NCI-H2171 (cell line): ENCODE results near the gene PBX3.
"Not testable (repeated sequence)": the region's sequence is repeated elsewhere in the genome, so short reads cannot be mapped to it uniquely, and the experiment has no call there.

Experiments
- DNase-seq: peaks from one replicate; lab custom pipeline; 2025; lab: John Stamatoyannopoulos, UW

The PBX3 gene

DNA sequence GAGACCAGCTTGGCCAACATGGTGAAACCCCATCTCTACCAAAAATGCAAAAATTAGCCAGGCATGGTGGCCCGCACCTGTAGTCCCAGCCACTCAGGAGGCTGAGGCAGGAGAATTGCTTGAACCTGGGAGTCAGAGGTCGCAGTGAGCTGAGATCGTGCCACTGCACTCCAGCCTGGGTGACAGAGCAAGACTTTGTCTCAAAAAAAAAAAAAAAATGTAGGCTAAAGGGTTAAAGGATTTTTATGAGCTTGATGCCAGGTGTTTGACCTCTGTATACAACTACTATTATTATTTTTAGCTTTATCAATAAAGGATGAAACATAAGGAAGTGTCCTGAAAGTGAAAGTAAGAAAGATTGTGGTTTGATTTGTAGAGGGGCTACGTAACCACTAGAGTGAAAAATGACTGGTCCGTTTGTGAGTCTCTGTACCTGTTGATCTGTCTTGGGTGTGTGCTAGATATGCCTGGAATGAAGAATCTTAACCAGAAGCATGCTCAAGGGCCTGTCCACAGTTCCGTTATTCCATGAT, 76.8 kb downstream of the PBX3 start:
- not testable (repeated sequence) for DNase-seq

- no peak for DNase-seq
Measured at GRCh38 chr9:125825762-125826161, 78.6 kb downstream of the PBX3 start.

GRCh38 chr9:125826850-125827249, 79.7 kb downstream of the PBX3 start:
- DNase-seq, result no peak

GRCh38 chr9:125829743-125830142, 82.6 kb downstream of the PBX3 start:
- DNase-seq, result no peak

DNA sequence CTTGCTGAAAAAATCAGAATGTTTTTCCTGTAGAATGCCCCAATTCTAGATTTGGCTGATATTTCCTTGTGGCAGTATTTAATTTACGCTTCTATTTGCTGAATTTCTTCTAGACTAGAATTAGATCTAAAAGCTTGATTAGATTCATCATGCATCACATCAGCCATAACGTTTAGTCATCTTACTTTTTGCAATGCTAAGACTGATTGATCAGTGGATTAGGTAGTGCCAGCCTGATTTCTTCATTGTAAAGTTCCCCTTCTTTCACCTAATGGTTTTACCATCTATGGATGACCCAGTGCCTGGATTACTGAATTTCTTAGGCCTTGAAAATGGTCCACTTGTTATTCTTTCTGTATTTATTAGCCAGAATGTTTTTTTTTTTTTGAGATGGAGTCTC, 83.9 kb downstream of the PBX3 start:
- no peak for DNase-seq

GRCh38 chr9:125831616-125832015, 84.4 kb downstream of the PBX3 start:
- no peak for DNase-seq

GRCh38 chr9:125835655-125836054, 88.5 kb downstream of the PBX3 start:
- DNase-seq, result no peak

DNA sequence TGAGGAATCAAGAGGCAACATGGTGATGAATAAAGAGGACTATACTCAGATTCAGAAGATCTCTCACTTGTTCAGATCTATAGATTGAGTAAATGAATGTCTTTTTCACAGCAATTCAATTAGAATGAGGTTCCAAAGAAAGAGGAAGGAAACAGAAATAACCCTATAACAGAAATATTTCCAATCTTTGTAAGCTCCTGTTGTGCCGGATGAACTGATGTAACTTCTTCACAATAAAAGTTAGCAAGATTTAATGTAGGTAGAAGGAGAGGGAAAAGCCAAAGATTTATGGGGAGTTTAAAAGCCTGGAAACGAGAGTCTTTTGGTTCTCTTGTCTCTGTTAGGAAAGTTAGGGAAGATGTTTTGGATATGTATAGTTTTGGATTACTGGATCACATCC, 92.1 kb downstream of the PBX3 start:
- DNase-seq, result no peak

GRCh38 chr9:125841444-125841843, 94.3 kb downstream of the PBX3 start:
- no peak for DNase-seq

GRCh38 chr9:125842242-125842641, 95.1 kb downstream of the PBX3 start:
- DNase-seq, result no peak

DNA sequence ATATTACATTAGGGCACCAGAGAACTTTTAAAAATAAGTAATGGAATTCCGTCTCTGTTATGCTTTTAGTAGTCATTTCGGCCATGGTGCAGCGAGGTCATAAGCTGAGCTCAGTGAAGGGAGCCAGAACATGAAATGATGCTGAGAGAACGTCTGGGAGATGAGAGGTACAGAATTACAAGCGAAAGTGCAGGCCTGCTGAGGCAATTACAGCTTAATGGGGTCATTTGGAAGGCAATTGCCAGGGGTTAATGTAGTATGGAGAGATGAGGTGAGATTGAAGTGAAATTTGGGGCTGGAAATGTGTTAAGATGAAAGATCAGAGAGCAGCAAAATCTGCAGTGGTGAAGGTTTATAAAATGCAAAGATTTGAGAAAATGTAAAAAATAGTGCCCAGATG, 96.5 kb downstream of the PBX3 start:
- peak; percentile 9 for DNase-seq

GRCh38 chr9:125844611-125845010, 97.4 kb downstream of the PBX3 start:
- no peak for DNase-seq

DNA sequence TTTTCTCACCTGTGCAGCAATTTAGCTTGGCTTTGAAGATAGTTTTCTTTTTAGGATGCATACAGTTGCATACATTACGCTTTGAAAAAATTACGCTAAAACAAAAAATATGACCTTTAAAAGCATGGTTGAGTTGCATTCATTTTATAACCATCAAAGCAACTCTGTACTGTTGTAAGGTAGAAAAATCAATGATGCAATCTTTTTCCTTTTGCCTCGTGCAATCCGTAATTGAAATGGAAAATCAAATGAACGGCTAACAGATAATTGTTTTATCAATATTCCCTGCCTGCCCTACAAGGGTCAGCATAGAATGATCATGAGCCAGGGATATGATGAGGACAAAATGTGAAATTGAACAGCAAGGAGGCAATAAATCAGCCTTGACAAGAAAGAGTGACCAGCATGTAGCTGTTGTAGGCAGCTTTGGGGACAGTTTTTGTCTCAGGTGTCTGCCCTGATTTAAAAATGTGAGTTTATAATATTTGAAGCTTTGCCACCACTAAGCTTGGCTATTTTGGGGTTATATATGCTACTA, 98.2 kb downstream of the PBX3 start:
- no peak for DNase-seq

DNA sequence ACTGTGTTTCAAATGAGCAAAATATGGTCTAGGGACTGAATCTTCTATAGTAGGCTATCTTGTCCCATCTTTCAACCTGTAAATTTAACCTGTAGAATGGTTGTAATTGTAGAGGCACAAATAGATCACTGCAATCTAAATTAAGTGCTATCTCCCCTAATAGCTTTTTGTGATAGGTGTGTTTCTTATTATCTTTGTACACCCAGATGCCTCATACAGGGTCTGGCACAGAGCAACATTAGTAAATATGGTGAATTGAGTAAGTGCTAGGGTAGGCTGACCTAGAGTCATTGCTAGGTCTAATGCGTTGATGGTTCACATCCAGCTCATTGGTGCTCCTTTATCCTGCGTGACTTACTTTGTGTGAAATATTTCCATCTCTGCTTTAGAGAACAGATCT, 100.6 kb downstream of the PBX3 start:
- no peak for DNase-seq

DNA sequence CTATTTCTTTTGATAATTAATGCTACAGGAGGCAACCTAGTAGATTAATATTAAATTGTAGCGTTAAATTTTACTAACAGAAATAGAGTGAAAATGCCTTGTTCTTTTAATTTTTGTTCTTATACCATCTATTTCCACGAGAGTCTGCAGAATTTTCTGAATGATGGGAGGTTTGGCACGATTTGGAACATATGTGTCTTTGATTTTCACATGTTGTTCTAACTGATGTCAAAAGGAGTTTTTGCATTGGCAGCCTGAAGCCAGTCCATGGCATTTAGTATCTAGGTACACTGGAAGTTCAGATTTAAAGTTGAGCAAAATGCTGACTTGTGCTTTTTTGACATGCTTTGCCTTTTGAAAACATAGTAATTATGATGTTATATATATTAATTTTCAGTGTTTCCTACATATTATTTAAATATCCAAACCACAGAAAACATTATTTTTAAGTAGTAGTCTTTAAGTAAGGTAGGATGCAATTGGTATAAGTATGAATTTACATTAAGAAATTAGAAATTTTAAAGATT, 103.0 kb downstream of the PBX3 start:
- no peak for DNase-seq

DNA sequence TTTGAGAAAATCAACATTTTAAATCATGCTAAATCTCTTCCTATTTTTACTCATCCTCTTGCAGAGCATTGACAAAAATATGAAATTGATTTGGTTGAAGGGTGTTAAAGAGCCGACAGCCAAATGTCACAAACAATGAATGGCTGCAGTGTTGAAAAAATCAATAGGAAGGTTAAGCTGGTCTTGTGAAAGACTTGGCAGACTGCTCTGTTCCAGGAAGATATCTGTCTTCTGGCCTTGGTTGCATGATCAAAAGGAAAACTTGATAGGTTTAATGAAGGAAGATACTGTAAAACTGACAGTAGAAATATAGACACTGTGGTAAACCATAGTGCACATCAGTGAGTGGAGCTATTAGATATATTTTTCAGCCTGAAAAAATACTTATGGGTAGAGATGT, 103.6 kb downstream of the PBX3 start:
- no peak for DNase-seq

GRCh38 chr9:125851979-125852378, 104.8 kb downstream of the PBX3 start:
- peak; percentile 34 for DNase-seq

DNA sequence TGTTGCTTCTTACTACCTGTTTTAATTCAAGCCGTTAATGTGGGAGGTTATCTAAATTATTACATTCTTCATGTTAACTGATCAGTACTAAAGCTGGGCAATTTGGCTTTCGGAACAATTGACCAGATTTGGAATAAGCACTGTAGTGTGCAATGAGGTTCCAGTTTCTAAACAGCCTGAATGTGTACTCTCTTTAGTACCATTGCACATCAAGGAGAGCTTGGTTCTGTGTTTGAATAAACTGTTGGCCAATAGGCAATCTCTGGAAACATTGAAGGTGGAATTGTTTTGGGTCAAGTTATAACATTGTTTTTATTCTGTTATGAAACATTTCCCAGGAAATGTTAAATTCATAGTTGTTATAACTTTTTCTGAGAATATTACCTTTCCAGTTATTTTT, 105.2 kb downstream of the PBX3 start:
- no peak for DNase-seq

GRCh38 chr9:125854553-125855275, 107.5 kb downstream of the PBX3 start:
- no peak for DNase-seq

GRCh38 chr9:125856331-125856730, 109.2 kb downstream of the PBX3 start:
- DNase-seq, result no peak

DNA sequence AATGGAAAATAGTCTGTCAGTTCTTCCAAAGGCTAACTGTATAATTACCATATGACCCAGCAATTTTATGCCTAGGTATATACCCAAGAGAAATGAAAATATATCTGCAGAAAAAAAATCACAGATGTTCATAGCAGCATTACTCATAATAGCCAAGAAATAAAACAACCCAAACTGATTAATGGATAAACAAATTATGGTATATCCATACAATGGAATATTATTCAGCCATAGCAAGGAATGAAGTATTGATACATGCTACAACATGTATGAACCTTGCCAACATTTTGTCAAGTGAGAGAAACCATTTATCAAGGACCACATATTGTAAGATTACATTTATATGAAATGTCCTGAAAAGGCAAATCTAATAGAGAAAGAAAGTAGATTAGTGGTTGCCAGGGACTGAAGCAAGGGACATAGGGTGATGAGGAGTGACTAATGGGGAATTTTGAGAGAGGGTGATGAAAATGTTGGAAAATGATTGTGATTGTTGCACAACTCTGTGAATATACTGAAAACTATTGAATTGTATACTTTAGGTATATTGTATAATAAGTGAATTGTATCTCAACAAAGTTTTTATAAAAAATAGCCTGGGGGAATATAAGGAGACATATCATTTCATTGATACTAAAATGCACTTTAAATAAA, 114.4 kb downstream of the PBX3 start:
- DNase-seq, result no peak

DNA sequence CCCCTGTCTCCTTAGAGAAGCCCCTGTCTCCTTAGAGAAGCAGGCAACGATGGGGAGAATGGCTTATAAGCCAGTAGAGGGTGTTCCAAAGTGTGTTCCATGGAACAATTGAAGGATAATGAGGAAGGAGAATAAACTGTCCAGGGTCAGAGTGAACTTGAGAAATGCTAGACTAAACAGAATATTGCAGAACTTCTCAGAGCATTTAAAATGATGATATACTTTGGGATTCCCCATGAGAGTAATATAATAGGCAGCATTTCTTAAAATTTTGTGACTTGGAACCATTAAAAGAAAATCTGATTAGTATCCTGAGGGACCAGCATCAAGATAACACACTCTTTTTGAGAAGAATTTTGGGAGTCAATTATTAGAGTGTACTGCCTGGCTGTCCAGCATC, 116.8 kb downstream of the PBX3 start:
- DNase-seq, result no peak

- no peak for DNase-seq
Measured at GRCh38 chr9:125867751-125868415, 120.7 kb downstream of the PBX3 start.
